ENCODE data around the gene CASP8AP2. TPM values are rescaled to one million over a fixed set of nuclear protein-coding genes. Genes with fewer than 3 reads are reported as not detected.

The CASP8AP2 gene
- polyA plus RNA-seq: 13.3 and 16.8 TPM in 2 replicates
- 55.0 and 68.3 TPM in 2 replicates for polyA minus RNA-seq

DNA sequence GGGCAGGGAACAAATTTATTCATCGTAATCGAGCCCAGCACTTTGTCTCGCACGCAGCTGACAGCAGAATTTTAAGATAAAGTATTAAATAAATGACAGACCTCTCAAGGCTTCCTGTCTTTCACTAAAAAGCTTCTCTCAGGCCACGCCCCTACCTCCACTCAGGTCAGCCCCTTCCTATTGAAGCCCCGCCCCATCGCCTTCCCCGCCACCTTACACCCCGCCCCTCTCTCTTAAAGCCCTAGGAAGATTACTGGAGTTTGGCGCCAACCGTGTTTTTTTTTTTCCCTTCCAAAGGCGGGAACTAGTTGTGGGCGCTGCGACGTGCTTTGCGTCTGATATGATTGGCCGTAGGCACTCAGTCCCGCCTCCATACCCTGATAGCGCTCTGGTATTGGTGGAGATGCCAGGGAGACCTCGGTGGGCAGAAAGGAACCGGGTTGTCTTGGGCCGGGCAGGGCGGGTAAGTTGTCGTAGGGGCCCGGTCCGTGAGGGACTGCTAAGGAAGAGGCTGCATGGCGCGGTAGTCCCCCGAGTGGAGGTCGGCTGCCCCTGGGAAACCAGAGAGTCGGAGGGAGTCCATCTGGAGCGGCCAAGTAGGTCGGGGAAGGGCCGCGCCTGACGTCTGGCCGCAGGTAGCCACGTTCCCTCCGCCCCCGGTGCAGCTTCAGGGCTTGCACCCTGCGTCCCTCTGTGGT lies at the start of gene CASP8AP2:
Gene CASP8AP2 (plus strand): TSS at position 409 of the 698 bp plus-strand sequence.
- Histone ChIP-seq H3K4me2 (ENCODE audit: low read length) (peak within 1 kb of the TSS; percentile 90), H3K9me2 (ENCODE audit: insufficient read depth, low read length) (no peaks in the 10 kb centered on the region), H3F3A (ENCODE audit: insufficient read depth, low read length, poor library complexity, severe bottlenecking) (no peaks in the 10 kb centered on the region), H2AFZ (ENCODE audit: low read depth, low read length) (peak within 1 kb of the TSS; percentile 85), H3K36me3 (ENCODE audit: insufficient read depth, low read length) (no peaks in the 10 kb centered on the region), H3K27me3 (ENCODE audit: insufficient read depth, low read depth, low read length) (no peaks in the 10 kb centered on the region), H3K27ac (ENCODE audit: low read length) (peak within 1 kb of the TSS; percentile 65), H3K4me3 (ENCODE audit: low read length) (peak within 1 kb of the TSS; percentile 88), H3K9ac (ENCODE audit: low read length) (peak within 1 kb of the TSS; percentile 76), H3K9me3 (ENCODE audit: low read length) (no peaks in the 10 kb centered on the region), H3K79me2 (replicated peaks; ENCODE audit: insufficient read depth, low read length) (peaks cover 15% of the 10 kb centered on the region), H4K20me1 (ENCODE audit: insufficient read depth) (no peaks in the 10 kb centered on the region)
- no peak for TF ChIP-seq RAD21 (conservative IDR thresholded peaks at IDR 0.05)
- TF ChIP-seq EZH2 (IDR thresholded peaks at IDR 0.05; ENCODE audit: borderline replicate concordance, insufficient read depth, low read length, poor library complexity, severe bottlenecking): no peak
- TF ChIP-seq MXI1 (conservative IDR thresholded peaks at IDR 0.05; ENCODE audit: poor library complexity, severe bottlenecking): peak; percentile 71
- TF ChIP-seq TAF1 (IDR thresholded peaks at IDR 0.05; ENCODE audit: low read depth): peak; percentile 56
- TF ChIP-seq, protein P1, sequence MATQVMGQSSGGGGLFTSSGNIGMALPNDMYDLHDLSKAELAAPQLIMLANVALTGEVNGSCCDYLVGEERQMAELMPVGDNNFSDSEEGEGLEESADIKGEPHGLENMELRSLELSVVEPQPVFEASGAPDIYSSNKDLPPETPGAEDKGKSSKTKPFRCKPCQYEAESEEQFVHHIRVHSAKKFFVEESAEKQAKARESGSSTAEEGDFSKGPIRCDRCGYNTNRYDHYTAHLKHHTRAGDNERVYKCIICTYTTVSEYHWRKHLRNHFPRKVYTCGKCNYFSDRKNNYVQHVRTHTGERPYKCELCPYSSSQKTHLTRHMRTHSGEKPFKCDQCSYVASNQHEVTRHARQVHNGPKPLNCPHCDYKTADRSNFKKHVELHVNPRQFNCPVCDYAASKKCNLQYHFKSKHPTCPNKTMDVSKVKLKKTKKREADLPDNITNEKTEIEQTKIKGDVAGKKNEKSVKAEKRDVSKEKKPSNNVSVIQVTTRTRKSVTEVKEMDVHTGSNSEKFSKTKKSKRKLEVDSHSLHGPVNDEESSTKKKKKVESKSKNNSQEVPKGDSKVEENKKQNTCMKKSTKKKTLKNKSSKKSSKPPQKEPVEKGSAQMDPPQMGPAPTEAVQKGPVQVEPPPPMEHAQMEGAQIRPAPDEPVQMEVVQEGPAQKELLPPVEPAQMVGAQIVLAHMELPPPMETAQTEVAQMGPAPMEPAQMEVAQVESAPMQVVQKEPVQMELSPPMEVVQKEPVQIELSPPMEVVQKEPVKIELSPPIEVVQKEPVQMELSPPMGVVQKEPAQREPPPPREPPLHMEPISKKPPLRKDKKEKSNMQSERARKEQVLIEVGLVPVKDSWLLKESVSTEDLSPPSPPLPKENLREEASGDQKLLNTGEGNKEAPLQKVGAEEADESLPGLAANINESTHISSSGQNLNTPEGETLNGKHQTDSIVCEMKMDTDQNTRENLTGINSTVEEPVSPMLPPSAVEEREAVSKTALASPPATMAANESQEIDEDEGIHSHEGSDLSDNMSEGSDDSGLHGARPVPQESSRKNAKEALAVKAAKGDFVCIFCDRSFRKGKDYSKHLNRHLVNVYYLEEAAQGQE (IDR thresholded peaks at IDR 0.05; ENCODE audit: borderline replicate concordance): no peak
- no peak for TF ChIP-seq SMC3 (conservative IDR thresholded peaks at IDR 0.05; ENCODE audit: poor library complexity)
- TF ChIP-seq POLR2AphosphoS5 (IDR thresholded peaks at IDR 0.05): peak; percentile 72
- TF ChIP-seq, protein P2, sequence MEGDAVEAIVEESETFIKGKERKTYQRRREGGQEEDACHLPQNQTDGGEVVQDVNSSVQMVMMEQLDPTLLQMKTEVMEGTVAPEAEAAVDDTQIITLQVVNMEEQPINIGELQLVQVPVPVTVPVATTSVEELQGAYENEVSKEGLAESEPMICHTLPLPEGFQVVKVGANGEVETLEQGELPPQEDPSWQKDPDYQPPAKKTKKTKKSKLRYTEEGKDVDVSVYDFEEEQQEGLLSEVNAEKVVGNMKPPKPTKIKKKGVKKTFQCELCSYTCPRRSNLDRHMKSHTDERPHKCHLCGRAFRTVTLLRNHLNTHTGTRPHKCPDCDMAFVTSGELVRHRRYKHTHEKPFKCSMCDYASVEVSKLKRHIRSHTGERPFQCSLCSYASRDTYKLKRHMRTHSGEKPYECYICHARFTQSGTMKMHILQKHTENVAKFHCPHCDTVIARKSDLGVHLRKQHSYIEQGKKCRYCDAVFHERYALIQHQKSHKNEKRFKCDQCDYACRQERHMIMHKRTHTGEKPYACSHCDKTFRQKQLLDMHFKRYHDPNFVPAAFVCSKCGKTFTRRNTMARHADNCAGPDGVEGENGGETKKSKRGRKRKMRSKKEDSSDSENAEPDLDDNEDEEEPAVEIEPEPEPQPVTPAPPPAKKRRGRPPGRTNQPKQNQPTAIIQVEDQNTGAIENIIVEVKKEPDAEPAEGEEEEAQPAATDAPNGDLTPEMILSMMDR (IDR thresholded peaks at IDR 0.05; ENCODE audit: poor library complexity, severe bottlenecking): no peak
- peak; percentile 12 for TF ChIP-seq EP300 (conservative IDR thresholded peaks at IDR 0.05; ENCODE audit: poor library complexity, severe bottlenecking)

DNA sequence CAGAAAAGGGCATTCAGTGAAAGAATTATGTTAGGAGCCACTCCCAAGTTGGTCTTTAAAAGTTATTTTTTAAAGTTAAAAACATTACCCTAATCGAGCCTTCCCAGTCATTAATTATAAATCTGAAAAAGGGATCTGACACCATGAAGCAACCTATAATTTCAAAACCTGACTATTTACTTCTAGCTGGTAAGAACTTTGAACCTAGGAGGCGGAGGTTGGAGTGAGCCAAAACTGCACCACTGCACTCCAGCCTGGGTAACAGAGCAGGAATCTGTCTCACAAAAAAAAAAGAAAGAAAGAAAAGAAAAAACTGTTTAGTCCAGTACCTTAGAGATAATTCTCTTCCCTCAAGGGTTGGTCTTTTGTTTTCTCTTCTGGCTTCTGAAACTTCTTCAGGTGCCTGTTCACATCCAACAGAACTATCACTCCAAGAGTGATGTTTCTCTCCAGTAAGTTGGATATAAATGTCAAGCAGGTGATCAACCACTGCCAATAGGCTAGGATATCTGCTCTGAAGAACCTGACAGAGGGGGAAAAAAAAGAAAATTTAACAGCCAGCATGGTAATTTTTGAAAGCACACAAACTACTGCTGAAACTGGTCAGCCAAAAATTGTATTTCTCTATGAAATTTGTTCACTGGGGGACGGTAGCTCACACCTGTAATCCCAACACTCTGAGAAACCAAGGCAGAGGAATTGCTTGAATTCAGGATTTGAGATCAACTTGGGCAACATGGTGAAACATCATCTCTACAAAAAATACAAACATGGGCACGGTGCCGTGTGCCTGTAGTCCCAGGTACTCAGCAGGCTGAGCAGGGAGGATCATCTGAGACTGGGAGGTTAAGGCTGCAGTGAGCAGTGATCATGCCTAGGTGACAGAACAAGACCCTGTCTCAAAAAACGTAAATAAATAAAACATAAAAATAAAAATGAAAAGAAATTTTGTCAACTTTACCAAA lies 48.3 kb upstream of the CASP8AP2 start:
- H4K20me1 ChIP-seq (ENCODE audit: insufficient read depth): no peaks in the 10 kb centered on the region
- H3K9me3 ChIP-seq (ENCODE audit: low read length): no peaks in the 10 kb centered on the region
- no peak overlapping the region for H2AFZ ChIP-seq (ENCODE audit: low read depth, low read length)
- H3K79me2 ChIP-seq (replicated peaks; ENCODE audit: insufficient read depth, low read length): no peaks in the 10 kb centered on the region
- TF ChIP-seq MXI1 (conservative IDR thresholded peaks at IDR 0.05; ENCODE audit: poor library complexity, severe bottlenecking) (no peak), EZH2 (IDR thresholded peaks at IDR 0.05; ENCODE audit: borderline replicate concordance, insufficient read depth, low read length, poor library complexity, severe bottlenecking) (no peak), POLR2AphosphoS5 (IDR thresholded peaks at IDR 0.05) (no peak), EP300 (conservative IDR thresholded peaks at IDR 0.05; ENCODE audit: poor library complexity, severe bottlenecking) (no peak), SMC3 (conservative IDR thresholded peaks at IDR 0.05; ENCODE audit: poor library complexity) (no peak)
- H3K36me3 ChIP-seq (ENCODE audit: insufficient read depth, low read length): no peaks in the 10 kb centered on the region
- no peaks in the 10 kb centered on the region for H3F3A ChIP-seq (ENCODE audit: insufficient read depth, low read length, poor library complexity, severe bottlenecking)
- no peaks in the 10 kb centered on the region for H3K9me2 ChIP-seq (ENCODE audit: insufficient read depth, low read length)
- H3K4me3 ChIP-seq (ENCODE audit: low read length): no peak overlapping the region
- no peak overlapping the region for H3K9ac ChIP-seq (ENCODE audit: low read length)
- H3K27ac ChIP-seq (ENCODE audit: low read length): no peak overlapping the region
- no peaks in the 10 kb centered on the region for H3K27me3 ChIP-seq (ENCODE audit: insufficient read depth, low read depth, low read length)
- H3K4me2 ChIP-seq (ENCODE audit: low read length): no peak overlapping the region
